Pancreas (tissue), 10 donors: ENCODE results near the gene CDH22. TPM values are rescaled to one million over a fixed set of nuclear protein-coding genes. Genes with fewer than 3 reads are reported as not detected.

ENCODE experiments used
- ATAC-seq, 4 donors: fragments of 200-7000 bp; cut with Tn5 transposase; one replicate each; pipeline versions ENCODE4 v1.8.0 to v1.9.1; 2020; ENCODE audit warnings: mild to moderate bottlenecking in 4 of 4, moderate library complexity in 4 of 4
- DNase-seq, 6 donors: peaks; one replicate each; pipeline ENCODE4 v3.0.0-alpha.2; 2020
- FAIRE-seq: peaks from 2 replicates; lab custom pipeline; 2012; peaks lifted over from hg19 to GRCh38; lab: Jason Lieb, UNC
- H3K27ac ChIP-seq, 4 donors: fragments of 200-600 bp; sonication (generic); 1 replicate in 3 of 4; 2 replicates in 1 of 4; pipeline versions ENCODE4 v1.5.0 to v1.8.0; 2020
- H3K27me3 ChIP-seq, 4 donors: fragments of 200-600 bp; one replicate each; pipeline ENCODE4 v1.8.0; 2021
- H3K36me3 ChIP-seq, 3 donors: fragments of 200-600 bp; sonication (generic) in 1 of 3; one replicate each; pipeline versions ENCODE4 v1.5.0 to v1.8.0; 2020 to 2021
- H3K4me1 ChIP-seq, 3 donors: fragments of 200-600 bp; one replicate each; pipeline ENCODE4 v1.8.0; 2021
- H3K4me3 ChIP-seq, 4 donors: fragments of 200-600 bp; sonication (generic) in 2 of 4; one replicate each; pipeline versions ENCODE4 v1.5.0 to v1.8.0; 2020 to 2021
- H3K9me3 ChIP-seq, 4 donors: fragments of 200-600 bp; one replicate each; pipeline ENCODE4 v1.8.0; 2021
- CTCF ChIP-seq, 4 donors: fragments of 200-600 bp; sonication (generic) in 3 of 4; IDR thresholded peaks; one replicate each; pipeline versions ENCODE4 v1.5.0 to v1.8.0; 2021; ENCODE audit warnings: antibody characterized with exemption in 4 of 4
- WGBS, 2 donors: extraction: QIAGEN DNeasy Blood & Tissue Kit; methylation state at CpG; one replicate each; pipeline ENCODE4 v1.1.7; 2013; 5-methylcytosine and 5-hydroxymethylcytosine counted together
- intact Hi-C, 3 donors: fragments of 100-400 bp; cut with DNase I; formaldehyde crosslinking; loops; one replicate each; pipeline versions ENCODE4 v1.11.1 to v1.14.2; 2022
- polyA plus RNA-seq, 2 donors: library from polyadenylated mRNA; stranded (reverse); fragments of 200-250 nt; gene quantifications; one replicate each; pipeline ENCODE4 v1.2.3, GENCODE V29; 2013
- total RNA-seq, 6 donors: library from RNA; stranded (reverse); fragmentation: NEBNext Ultra II Directional in 4 of 6; extraction: Animal tissue kit (Norgen Biotek cat#: 25700) in 4 of 6; gene quantifications; one replicate each; pipeline versions ENCODE4 v1.2.1 to v1.2.4, GENCODE V29; 2021 to 2023
- donor health status: healthy with polysubstance abuse.
- donor health status: DM: no; HTN: no; CAD: no; lungs with moderate emphysema.
- donor health status: DM: no; HTN: no; CAD: no.
- donor health status: control.
- donor health status: control.
- donor health status: Bipolar disorder and iron deficiency.
- donor health status: DM: yes; HTN: yes; CAD: no.
- donor health status: DM: no; HTN: no; CAD: no.
- donor health status: DM: no; HTN: no; CAD: no.
- donor health status: DM: yes; HTN: yes; CAD: no.

The CDH22 gene
- total and polyA plus RNA-seq, 8 donors, result 0.97 to 11.9 (median 3.3) TPM

GRCh38 chr20:46127396-46128010 lies 180.8 kb downstream of the CDH22 start:
- Histone ChIP-seq H3K36me3 (peaks cover 0 to 14% (median 0%) of the 10 kb centered on the region in 3 donors), H3K27me3 (no peaks in the 10 kb centered on the region), H3K9me3 (no peaks in the 10 kb centered on the region), H3K4me1 (no peaks in the 10 kb centered on the region), H3K27ac (no peak overlapping the region), H3K4me3 (no peak overlapping the region)
- intact Hi-C loops, result no loop called here
- 71 to 80% methylated on average over 11 of the region's 11 CpGs for WGBS, 2 donors
- no peak for DNase-seq
- no peak for ATAC-seq
- FAIRE-seq, result no peak
- TF ChIP-seq CTCF (IDR thresholded peaks at IDR 0.05), result no peak

GRCh38 chr20:46126440-46127056 lies 181.8 kb downstream of the CDH22 start:
- 70 to 82% methylated on average over 5 of the region's 5 CpGs for WGBS, 2 donors
- FAIRE-seq, result no peak
- Histone ChIP-seq H3K36me3 (peaks cover 0 to 14% (median 0%) of the 10 kb centered on the region in 3 donors), H3K27me3 (no peaks in the 10 kb centered on the region), H3K4me1 (no peaks in the 10 kb centered on the region), H3K9me3 (no peaks in the 10 kb centered on the region), H3K27ac (no peak overlapping the region), H3K4me3 (no peak overlapping the region)
- no peak for ATAC-seq
- no peak for DNase-seq
- TF ChIP-seq CTCF (IDR thresholded peaks at IDR 0.05), result no peak
- intact Hi-C loops, result no loop called here

Other genes starting within 250 kb of the CDH22 start
- gene NCOA5, start 218.5 kb downstream of the CDH22 start, total RNA-seq, result 10 to 100 TPM in 4 of 6 donors, 1 to 10 TPM in 2; 8.4 to 17.3 (median 12.0) TPM
- gene NCOA5, start 218.5 kb downstream of the CDH22 start, polyA plus RNA-seq, result 10 to 100 TPM; 10.9 to 19.6 TPM
- 10 to 100 TPM in 2 of 6 donors, 1 to 10 TPM in 4; 8.4 to 17.3 (median 9.5) TPM for gene CD40, start 190.2 kb downstream of the CDH22 start, total RNA-seq
- 10 to 100 TPM in 1 of 2 donors, 1 to 10 TPM in 1; 10.0 to 20.8 TPM for gene CD40, start 190.2 kb downstream of the CDH22 start, polyA plus RNA-seq
- gene ELMO2, start 98.1 kb upstream of the CDH22 start, total RNA-seq, result 10 to 100 TPM; 16.7 to 32.6 (median 27.7) TPM
- gene ELMO2, start 98.1 kb upstream of the CDH22 start, polyA plus RNA-seq, result 10 to 100 TPM; 18.1 to 31.0 TPM
- gene ZNF334, start 205.1 kb upstream of the CDH22 start, total RNA-seq, result 1 to 10 TPM; 2.6 to 7.8 (median 3.9) TPM
- 10 to 100 TPM in 1 of 2 donors, 1 to 10 TPM in 1; 7.0 to 11.6 TPM for gene ZNF334, start 205.1 kb upstream of the CDH22 start, polyA plus RNA-seq
- not detected for gene OCSTAMP, start 242.2 kb upstream of the CDH22 start, total RNA-seq
- not detected for gene OCSTAMP, start 242.2 kb upstream of the CDH22 start, polyA plus RNA-seq